Activated T-cell treated with anti-CD3 and anti-CD28 coated beads, Interleukin-2, amount 50 U/mL, for 72 hours (primary cell): ENCODE measurements around the gene CEP131. TPM values are rescaled to one million over a fixed set of nuclear protein-coding genes. Genes with fewer than 3 reads are reported as not detected.
A peak's percentile ranks its signal among the peaks of the same experiment; 100 is the strongest.

Source experiments
- ATAC-seq, 2 donors: fragments of 150-1000 bp; cut with Tn5 transposase; replicated peaks in 1 of 2; 2 replicates each; pipeline ENCODE4 v1.10.0; 2021; ENCODE audit warnings: moderate library complexity in 2 of 2, mild to moderate bottlenecking in 1 of 2
- DNase-seq, 2 donors: peaks; one replicate each; pipeline ENCODE4 v3.0.0; 2021 to 2022; ENCODE audit warnings: mixed read lengths in 1 of 2
- H3K27ac Mint-ChIP-seq: one replicate; pipeline ENCODE4 v1.8.0; 2022; ENCODE audit warnings: mild to moderate bottlenecking, moderate library complexity, mixed read lengths
- H3K27me3 Mint-ChIP-seq: one replicate; pipeline ENCODE4 v1.8.0; 2022; ENCODE audit warnings: low read depth, mixed read lengths
- H3K36me3 Mint-ChIP-seq, 2 donors: one replicate each; pipeline ENCODE4 v1.8.0; 2022; ENCODE audit warnings: mixed read lengths in 2 of 2, mild to moderate bottlenecking in 1 of 2; ENCODE audit not compliant: insufficient read depth in 2 of 2
- H3K4me1 Mint-ChIP-seq: one replicate; pipeline ENCODE4 v1.8.0; 2022; ENCODE audit warnings: low read depth, mixed read lengths
- H3K4me3 Mint-ChIP-seq, 2 donors: one replicate each; pipeline ENCODE4 v1.8.0; 2022; ENCODE audit warnings: mild to moderate bottlenecking in 2 of 2, mixed read lengths in 2 of 2, moderate library complexity in 2 of 2
- H3K9me3 Mint-ChIP-seq, 2 donors: one replicate each; pipeline ENCODE4 v1.8.0; 2022; ENCODE audit warnings: mixed read lengths in 2 of 2
- total RNA-seq, 2 donors: library from RNA; stranded (reverse); gene quantifications; one replicate each; pipeline ENCODE4 v1.2.3, GENCODE V29; 2022

The CEP131 gene
- total RNA-seq, 2 donors from 2014 or later, result 8.1 to 11.4 TPM

- Mint-ChIP-seq H3K4me3 (no peak overlapping the region), H3K27me3 (no peaks in the 10 kb centered on the region), H3K4me1 (peaks cover 17% of the 10 kb centered on the region), H3K9me3 (no peaks in the 10 kb centered on the region), H3K27ac (no peak overlapping the region), H3K36me3 (no peaks in the 10 kb centered on the region)
- DNase-seq (no peak), ATAC-seq (no peak)
These were observed 3.1 kb downstream of the CEP131 start for GRCh38 chr17:81219476-81220180.

GRCh38 chr17:81218991-81219390 lies 3.8 kb downstream of the CEP131 start:
- no peak overlapping the region for H3K4me3 Mint-ChIP-seq
- ATAC-seq (no peak), DNase-seq (no peak)
- no peak overlapping the region for H3K27ac Mint-ChIP-seq
- H3K9me3 Mint-ChIP-seq, result no peaks in the 10 kb centered on the region
- H3K27me3 Mint-ChIP-seq, result no peaks in the 10 kb centered on the region
- no peaks in the 10 kb centered on the region for H3K36me3 Mint-ChIP-seq
- peaks cover 16% of the 10 kb centered on the region for H3K4me1 Mint-ChIP-seq

GRCh38 chr17:81218459-81218858 lies 4.3 kb downstream of the CEP131 start:
- Mint-ChIP-seq H3K4me1 (peaks cover 11% of the 10 kb centered on the region), H3K9me3 (no peaks in the 10 kb centered on the region), H3K4me3 (no peak overlapping the region), H3K27me3 (no peaks in the 10 kb centered on the region), H3K27ac (no peak overlapping the region), H3K36me3 (no peaks in the 10 kb centered on the region)
- DNase-seq (no peak), ATAC-seq (no peak)

GRCh38 chr17:81217491-81217890 lies 5.3 kb downstream of the CEP131 start:
- no peak for DNase-seq
- Mint-ChIP-seq H3K9me3 (no peaks in the 10 kb centered on the region), H3K36me3 (no peaks in the 10 kb centered on the region), H3K27me3 (no peaks in the 10 kb centered on the region), H3K27ac (no peak overlapping the region), H3K4me1 (peaks cover 9% of the 10 kb centered on the region), H3K4me3 (no peak overlapping the region)
- no peak for ATAC-seq

- Mint-ChIP-seq H3K4me1 (no peaks in the 10 kb centered on the region), H3K27ac (no peak overlapping the region), H3K27me3 (no peaks in the 10 kb centered on the region), H3K4me3 (no peak overlapping the region), H3K9me3 (no peaks in the 10 kb centered on the region), H3K36me3 (no peaks in the 10 kb centered on the region)
- DNase-seq (no peak), ATAC-seq (no peak)
These were observed 8.8 kb downstream of the CEP131 start for GRCh38 chr17:81213978-81214377.

- Mint-ChIP-seq H3K36me3 (no peaks in the 10 kb centered on the region), H3K27me3 (no peaks in the 10 kb centered on the region), H3K27ac (no peak overlapping the region), H3K9me3 (no peaks in the 10 kb centered on the region), H3K4me3 (no peak overlapping the region), H3K4me1 (no peaks in the 10 kb centered on the region)
- no peak for DNase-seq
- ATAC-seq, result no peak
These were observed 10.4 kb downstream of the CEP131 start for GRCh38 chr17:81212365-81212764.

- no peak overlapping the region for H3K27ac Mint-ChIP-seq
- no peak overlapping the region for H3K4me3 Mint-ChIP-seq
- H3K9me3 Mint-ChIP-seq, result no peaks in the 10 kb centered on the region
- H3K4me1 Mint-ChIP-seq, result no peaks in the 10 kb centered on the region
- ATAC-seq, result no peak
- no peaks in the 10 kb centered on the region for H3K36me3 Mint-ChIP-seq
- H3K27me3 Mint-ChIP-seq, result no peaks in the 10 kb centered on the region
- no peak for DNase-seq
These were observed 11.9 kb downstream of the CEP131 start for GRCh38 chr17:81210868-81211267.

- no peaks in the 10 kb centered on the region for H3K27me3 Mint-ChIP-seq
- no peak overlapping the region for H3K4me3 Mint-ChIP-seq
- H3K27ac Mint-ChIP-seq, result no peak overlapping the region
- ATAC-seq (no peak), DNase-seq (no peak)
- no peaks in the 10 kb centered on the region for H3K9me3 Mint-ChIP-seq
- no peaks in the 10 kb centered on the region for H3K4me1 Mint-ChIP-seq
- H3K36me3 Mint-ChIP-seq, result no peaks in the 10 kb centered on the region
These were observed 12.3 kb downstream of the CEP131 start for GRCh38 chr17:81210466-81210865.

GRCh38 chr17:81209141-81209540 lies 13.6 kb downstream of the CEP131 start:
- H3K36me3 Mint-ChIP-seq, result no peaks in the 10 kb centered on the region
- H3K4me3 Mint-ChIP-seq, result no peak overlapping the region
- DNase-seq (no peak), ATAC-seq (no peak)
- H3K9me3 Mint-ChIP-seq, result no peaks in the 10 kb centered on the region
- H3K4me1 Mint-ChIP-seq, result no peaks in the 10 kb centered on the region
- no peak overlapping the region for H3K27ac Mint-ChIP-seq
- no peaks in the 10 kb centered on the region for H3K27me3 Mint-ChIP-seq

- no peaks in the 10 kb centered on the region for H3K36me3 Mint-ChIP-seq
- no peak overlapping the region for H3K4me3 Mint-ChIP-seq
- no peak for DNase-seq
- H3K9me3 Mint-ChIP-seq, result no peaks in the 10 kb centered on the region
- H3K4me1 Mint-ChIP-seq, result no peaks in the 10 kb centered on the region
- H3K27me3 Mint-ChIP-seq, result no peaks in the 10 kb centered on the region
- no peak overlapping the region for H3K27ac Mint-ChIP-seq
- ATAC-seq, result no peak
These were observed 14.1 kb downstream of the CEP131 start for GRCh38 chr17:81208651-81209050.

GRCh38 chr17:81207610-81208581 lies 14.9 kb downstream of the CEP131 start:
- H3K36me3 Mint-ChIP-seq, result no peaks in the 10 kb centered on the region
- ATAC-seq, result peak in 1 of 2 donors; percentile 27

GRCh38 chr17:81206657-81207056 lies 16.1 kb downstream of the CEP131 start:
- Mint-ChIP-seq H3K27ac (no peak overlapping the region), H3K27me3 (no peaks in the 10 kb centered on the region), H3K36me3 (no peaks in the 10 kb centered on the region), H3K9me3 (no peaks in the 10 kb centered on the region), H3K4me3 (no peak overlapping the region), H3K4me1 (no peaks in the 10 kb centered on the region)
- ATAC-seq, result no peak
- DNase-seq, result no peak

More at GRCh38 chr17:81207610-81208581, 14.9 kb downstream of the CEP131 start:
- no peaks in the 10 kb centered on the region for H3K27me3 Mint-ChIP-seq
- no peak for DNase-seq
- H3K4me3 Mint-ChIP-seq, result no peak overlapping the region
- H3K4me1 Mint-ChIP-seq, result no peaks in the 10 kb centered on the region
- peak overlapping the region; percentile 3 for H3K27ac Mint-ChIP-seq
- H3K9me3 Mint-ChIP-seq, result no peaks in the 10 kb centered on the region

GRCh38 chr17:81206166-81206565 lies 16.6 kb downstream of the CEP131 start:
- Mint-ChIP-seq H3K9me3 (no peaks in the 10 kb centered on the region), H3K36me3 (no peaks in the 10 kb centered on the region), H3K4me1 (no peaks in the 10 kb centered on the region), H3K4me3 (no peak overlapping the region), H3K27me3 (no peaks in the 10 kb centered on the region), H3K27ac (no peak overlapping the region)
- DNase-seq (no peak), ATAC-seq (no peak)
